ENCODE data around the gene ACTA2.
A peak's percentile ranks its signal among the peaks of the same experiment; 100 is the strongest.

Gene ACTA2

DNA sequence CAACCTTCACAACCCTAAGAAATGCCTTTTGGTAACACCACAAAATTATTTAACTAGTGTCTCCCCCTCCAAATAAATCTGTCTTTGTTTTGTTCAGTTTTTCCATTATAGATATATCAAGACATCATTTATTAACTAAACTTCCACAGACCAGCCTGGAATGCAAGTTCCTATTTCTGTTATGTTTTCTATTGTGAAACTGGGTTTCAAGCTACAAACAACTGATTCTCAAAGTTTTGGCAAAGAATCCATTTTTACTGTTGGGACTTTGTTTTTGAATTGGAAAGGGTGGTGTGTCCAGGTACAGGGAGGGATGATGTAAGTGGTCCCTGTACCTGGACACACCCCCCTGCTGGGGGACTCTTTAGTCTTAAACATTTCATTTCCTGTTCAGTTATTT is 36.3 kb downstream of the ACTA2 start:
- no peak for DNase-seq

DNA sequence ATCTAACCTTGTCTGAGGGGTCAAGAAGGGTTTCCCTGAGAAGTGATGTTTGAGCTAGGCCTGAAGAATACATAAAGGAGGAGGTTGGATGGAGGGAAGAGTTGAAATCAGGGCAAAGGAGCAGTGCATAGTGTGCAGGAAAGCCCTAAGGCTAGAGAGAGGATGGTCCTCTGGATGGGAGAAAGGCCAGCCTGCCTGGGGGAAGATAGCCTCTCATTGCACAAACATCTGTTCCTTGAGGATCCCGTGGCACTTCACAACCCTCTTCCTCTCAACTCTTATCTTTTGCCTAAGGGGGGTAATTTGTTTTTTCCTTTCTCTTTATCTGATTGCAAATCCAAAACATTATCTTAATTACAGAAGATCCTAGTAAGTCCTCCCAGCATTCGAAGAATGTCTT is 36.8 kb downstream of the ACTA2 start:
- no peak for DNase-seq

- no peak for DNase-seq
These were observed 38.8 kb downstream of the ACTA2 start for GRCh38 chr10:88913788-88914187.

GRCh38 chr10:88913127-88913526 is 39.4 kb downstream of the ACTA2 start:
- DNase-seq: peak; percentile 12

DNA sequence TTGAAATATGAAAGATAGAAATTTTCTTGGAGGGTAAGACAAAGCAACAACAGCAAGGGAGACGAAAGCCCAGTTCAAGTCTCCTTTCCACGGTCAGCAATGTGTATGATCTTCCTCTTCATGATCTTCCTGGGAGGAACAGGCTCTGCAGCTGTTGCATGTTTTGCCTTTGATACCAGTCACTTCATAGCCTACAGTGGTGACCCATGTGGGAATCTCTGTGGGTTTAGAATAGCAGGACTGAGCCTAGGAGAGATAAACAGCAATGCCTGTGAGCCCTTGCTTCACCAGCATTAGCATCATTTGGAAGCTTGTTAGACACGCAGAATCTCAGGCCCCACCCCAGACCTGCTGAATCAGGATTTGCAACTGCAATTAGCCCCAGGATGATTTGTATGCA is 40.7 kb downstream of the ACTA2 start:
- no peak for DNase-seq

DNA sequence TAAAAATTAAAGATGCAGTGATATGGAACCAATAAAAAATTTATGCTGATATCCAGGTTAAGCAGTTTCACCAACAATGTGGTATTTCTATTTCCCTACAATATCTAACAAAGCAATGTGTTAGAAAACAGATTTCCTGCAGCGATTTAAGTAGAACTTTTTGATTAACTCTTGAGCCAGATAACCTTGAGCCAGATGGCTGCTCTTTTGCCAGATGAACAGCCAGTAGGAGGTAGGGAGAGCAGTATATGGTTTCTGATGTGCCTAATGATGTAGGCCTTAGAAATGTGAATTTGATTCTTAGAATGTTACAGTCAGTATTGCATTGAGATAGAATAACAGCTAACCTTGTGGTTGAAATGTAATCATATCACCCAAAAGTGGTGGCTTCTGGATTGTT is 41.5 kb downstream of the ACTA2 start:
- no peak for DNase-seq

GRCh38 chr10:88908194-88908593 is 44.4 kb downstream of the ACTA2 start:
- DNase-seq: no peak

DNA sequence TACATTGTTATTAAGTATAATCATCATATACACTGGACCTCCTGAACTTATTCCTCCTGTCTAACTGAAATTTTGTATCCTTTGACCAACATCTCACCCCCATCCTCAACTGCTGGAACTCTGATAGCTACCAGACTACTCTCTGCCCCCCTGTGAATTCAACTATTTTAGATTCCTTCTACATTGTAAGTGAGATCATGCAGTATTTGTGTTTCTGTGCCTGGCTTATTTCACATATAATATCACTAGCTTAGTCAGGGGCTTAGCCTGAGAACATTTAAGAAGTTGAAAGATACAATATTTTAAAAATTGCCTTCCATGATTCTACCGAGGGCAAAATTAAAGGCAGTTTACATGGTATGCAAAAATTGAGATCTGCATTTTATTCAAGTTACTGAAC is 45.7 kb downstream of the ACTA2 start:
- no peak for DNase-seq

GRCh38 chr10:88903715-88904114 is 48.9 kb downstream of the ACTA2 start:
- DNase-seq: no peak

DNA sequence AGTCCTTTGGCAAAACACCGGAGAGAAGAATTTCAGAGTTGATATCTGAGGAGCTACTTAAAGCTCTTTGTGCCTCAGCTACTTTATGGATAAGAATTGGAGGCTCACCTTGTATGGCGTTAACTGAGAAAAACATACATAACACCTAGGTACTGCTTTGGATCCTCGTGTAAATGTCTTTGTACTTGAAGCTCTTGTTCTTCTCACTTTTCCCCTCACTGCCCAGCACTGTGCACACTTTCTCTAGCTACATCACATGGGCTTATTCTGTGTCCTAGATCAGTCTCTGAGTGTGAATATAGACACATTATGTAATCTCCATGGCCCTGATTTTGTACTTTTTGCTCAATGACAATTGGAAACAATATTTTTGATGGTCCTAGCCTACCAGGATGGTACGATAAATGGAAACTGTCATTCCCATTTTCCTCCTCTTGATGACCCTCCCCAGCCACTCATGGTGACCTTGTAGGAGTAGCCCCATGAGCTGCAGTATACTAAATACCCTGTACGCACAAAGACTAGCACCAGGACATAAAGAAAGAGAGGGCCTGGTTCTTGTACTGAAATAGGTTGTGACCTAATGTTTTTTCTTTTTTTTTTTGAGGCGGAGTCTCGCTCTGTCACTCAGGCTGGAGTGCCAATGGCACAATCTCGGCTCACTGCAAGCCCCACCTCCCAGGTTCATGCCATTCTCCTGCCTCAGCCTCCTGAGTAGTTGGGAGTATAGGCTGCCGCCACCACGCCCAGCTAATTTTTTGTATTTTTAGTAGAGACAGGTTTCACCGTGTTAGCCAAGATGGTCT is 50.4 kb downstream of the ACTA2 start:
- DNase-seq: no peak

DNA sequence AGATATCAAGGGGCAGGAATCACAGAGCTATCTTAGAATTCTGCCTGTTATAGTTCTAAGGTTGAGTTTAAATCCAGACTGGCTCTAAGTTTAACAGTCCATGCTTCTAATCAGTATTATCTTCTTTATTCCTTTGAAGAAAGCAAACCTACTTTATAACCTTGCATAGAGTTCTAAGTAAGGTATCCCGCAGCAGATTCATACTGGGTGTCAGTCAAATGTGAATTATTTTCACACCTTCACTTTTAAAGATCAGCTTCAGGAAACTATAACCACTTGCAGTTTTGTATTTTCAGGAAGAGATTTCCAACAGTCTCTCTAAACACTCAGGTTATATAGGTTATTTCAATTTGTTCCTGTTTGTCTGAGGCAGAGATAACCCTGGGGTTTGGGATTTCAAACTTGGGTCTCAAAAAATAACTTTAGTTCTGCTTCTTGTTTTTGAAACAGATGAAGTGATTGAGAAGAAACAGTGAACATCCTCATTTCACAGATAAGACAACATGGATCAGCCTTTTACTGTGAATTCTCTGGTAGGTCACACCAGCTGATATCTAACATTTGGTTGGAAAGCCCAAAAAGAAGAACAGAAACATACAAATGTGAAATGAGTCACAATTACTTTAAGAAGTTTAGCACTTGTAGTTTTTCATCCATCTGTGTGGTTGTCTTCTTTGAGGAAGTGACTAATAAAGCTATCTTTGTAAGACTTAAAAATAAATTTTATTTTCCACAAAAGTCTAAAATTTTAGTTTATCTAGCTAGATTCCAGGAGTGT is 51.2 kb downstream of the ACTA2 start:
- DNase-seq: no peak

GRCh38 chr10:88899886-88900285 is 52.7 kb downstream of the ACTA2 start:
- DNase-seq: no peak

- DNase-seq: no peak
These were observed 53.8 kb downstream of the ACTA2 start for GRCh38 chr10:88898727-88899126.

DNA sequence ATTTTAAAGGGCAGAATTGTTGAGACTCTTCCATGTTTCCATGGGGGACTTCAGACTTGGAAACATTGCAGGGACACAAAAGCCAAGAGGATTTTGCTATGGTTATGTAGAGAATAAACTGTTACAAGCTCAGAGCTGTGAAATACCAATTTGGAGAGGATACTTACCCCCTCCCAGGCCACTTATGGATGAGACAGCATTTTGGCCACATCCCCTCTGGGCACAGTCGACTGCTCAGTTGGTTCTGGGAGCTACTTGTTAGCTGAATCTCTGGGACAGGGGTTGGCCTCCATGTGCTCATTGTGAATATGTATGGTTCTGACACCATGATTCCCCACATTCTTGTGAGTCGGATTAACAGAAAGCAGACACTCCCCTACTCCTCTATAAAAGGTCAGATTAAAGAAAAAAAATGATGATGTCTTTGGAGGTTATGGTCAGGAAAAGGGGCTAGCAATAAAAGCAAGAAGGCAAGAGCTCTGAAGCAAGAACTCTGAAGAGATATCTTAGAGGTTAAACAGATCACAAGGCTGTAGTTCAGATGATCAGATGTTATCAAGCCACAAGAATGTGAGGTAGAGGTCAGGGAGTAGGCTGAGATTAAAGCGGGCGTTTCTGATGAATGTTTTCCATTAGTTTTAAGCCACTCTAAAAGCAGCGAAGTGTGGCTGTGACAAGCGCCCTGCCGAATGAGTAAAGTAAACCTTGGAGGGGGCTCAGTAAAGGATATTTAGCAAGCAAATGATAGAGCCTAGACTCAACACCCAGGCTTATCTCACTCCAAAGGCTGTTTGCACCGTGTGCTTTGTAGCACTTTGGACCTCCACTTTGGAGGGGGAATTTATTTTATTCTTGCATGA is 55.3 kb downstream of the ACTA2 start:
- no peak for DNase-seq

DNA sequence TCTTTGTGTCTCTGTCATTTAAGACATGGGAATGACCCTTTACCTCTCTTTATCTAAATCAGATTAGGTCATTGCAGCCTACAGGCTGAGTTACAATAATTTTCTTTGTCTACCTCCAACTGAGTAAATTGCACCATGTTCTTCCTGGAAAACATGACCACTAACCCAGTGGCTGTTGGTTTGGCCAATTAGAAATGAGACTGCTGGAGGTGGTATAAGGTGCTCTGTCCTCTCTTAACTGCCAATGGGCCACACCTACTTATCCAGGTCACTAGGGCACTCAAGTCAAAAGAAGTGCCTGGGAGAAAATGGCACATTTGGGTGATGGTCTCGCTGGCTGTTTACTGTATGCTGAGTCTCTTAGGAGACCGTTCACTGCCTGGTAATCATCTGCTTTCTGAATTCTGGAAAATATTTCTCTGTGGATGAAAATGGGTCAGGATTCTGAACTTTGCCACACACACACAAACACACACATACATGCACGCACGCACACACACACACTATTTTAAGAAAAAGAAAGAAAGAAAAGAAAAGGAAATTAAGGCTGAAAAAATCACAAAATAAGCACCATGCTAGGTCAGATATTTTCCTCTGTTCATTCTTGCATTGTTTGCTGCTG is 56.1 kb downstream of the ACTA2 start:
- no peak for DNase-seq

DNA sequence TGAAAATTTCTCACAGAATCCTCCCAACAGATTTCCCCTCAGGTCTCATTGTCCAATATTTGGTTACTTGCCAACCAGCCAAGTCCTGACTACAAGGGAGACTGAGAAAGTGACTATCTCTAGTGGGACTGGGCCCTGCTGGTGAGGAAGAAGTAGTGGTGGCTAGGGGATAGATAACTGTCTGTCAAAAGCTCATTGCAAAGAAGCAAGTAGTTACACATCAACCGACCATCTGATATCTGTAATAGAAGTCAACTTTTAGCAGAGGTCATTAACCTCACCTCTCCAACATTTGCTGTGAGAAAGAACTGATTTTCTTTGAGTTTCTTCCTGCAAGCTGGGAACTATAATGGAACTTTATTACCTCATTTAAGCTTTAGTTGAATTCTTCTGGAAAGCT is 57.3 kb downstream of the ACTA2 start:
- DNase-seq: no peak

DNA sequence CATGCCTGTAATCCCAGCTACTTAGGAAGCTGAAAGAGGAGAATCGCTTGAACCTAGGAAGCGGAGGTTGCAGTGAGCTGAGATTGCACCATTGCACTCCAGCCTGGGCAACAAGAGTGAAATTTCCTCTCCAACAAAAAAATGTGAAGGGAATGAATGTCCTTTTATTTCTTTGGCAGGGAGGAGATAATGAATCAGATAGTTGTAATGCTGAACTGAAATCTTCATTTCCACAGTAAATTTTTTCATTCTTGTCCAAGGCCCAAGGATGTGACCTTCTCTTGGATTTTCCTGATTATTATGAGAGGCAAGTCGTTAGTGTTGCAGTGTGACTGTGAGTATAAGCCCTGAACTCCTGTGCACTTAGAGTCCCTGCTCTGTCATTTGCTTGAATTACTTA is 59.0 kb downstream of the ACTA2 start:
- DNase-seq: no peak

GRCh38 chr10:88892222-88892967 is 60.2 kb downstream of the ACTA2 start:
- DNase-seq: no peak

DNA sequence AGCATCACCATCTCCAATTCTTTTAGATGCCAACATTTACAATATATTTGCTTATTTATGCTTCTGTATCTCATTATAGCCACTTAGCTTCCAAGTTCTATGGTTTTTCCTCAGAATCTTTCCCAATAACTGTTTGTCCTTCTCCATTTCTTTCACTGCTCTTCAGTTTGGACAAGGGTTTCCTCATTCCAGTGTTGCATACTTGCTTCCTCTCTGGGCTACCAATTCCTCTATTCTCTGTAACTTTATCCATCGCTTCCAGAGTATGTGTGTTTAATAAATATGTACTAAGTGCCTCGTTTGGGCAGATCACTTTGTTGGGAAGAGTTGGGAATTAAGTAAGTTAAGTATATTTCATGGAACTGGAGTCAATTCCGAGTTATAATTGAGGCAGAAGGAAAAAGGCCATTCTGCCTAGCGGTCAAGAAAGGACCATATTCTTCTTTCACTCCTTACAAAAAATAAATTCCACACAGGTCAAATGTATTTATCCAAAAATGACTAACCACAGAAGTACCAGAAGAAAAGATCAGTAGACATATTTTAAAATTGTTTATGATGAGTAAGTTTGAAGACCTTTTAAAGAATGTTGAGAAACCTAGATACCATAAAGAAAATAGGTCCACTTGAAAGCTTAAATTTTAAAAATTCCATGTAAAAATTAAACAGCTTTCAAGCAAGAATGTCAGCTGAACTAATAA is 61.7 kb downstream of the ACTA2 start:
- no peak for DNase-seq

DNA sequence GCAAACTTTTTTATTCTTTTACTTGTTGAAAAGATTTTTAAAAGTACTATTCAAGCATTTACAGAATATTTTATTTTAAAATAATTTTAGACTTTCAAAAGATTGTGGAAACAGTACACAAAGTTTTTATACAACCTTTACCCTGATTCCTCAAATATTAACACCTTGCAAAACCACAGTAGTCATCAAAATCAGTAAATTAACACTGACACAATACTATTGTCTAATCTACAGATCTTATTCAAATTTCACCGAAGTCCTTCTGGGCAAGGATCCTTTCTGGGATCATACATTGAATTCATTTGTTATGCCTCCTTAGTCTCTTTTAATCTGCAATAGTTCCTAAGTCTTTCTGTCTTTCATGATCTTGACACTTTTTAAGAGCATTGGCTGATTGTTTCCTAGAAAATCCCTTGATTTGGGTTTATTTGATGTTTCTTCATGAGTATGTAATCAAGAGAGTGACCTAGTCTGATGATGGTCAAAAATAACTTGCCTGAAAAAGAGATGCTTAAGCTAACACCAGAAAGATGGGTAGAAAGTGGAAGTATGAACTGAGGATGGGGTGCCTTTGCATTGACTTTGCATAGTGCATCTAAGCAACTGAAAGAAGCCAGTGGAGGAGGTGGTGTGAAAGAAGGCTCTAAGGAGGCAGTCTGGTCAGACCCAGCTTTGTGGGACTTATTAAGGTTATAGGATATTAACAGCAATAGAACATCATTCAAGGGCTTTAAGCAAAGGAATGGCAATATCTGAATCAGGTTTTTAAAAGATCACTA is 62.8 kb downstream of the ACTA2 start:
- no peak for DNase-seq

Measured in NCI-H2029 treated with DMSO at 0.1 percent for 48 hours (cell line).